Testis (tissue), 2 donors: ENCODE measurements around the gene OR2T3.
"Not testable (repeated sequence)": the region's sequence is repeated elsewhere in the genome, so short reads cannot be mapped to it uniquely, and the experiment has no call there.

Source experiments
- POLR2A ChIP-seq: fragments of 450-650 bp; IDR thresholded peaks from one replicate; pipeline ENCODE4 v1.6.1; 2017; ENCODE audit warnings: antibody characterized with exemption, mild to moderate bottlenecking, moderate library complexity
- TF ChIP-seq, protein P1 (sequence below), 3 experiments: fragments of 450-650 bp in 2 of 3; fragments of 200-600 bp in 1 of 3; sonication (generic) in 1 of 3; IDR thresholded peaks; one replicate each; pipeline ENCODE4 v1.5.1; 2016 to 2019; ENCODE audit warnings: antibody characterized with exemption in 3 of 3, mild to moderate bottlenecking in 2 of 3, moderate library complexity in 1 of 3

DNA sequence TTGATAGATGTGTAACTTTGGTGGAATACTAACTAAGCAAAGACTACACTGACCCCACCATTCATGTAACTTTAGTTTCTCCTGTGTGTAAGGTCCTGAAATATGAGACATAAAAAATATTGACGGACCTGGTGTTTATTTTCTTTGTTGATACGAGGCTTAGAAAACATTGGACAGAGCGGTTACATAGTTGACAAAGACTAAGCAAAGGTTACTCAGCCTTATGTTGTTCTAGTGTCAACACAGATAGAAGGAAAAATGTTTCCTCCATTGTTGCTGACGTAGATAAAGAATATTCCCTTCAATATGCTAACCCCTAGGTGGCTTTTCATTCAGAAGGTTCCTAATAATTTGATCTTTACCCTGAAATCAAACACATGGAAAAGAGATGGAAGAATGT is 18.1 kb upstream of the OR2T3 start:
- TF ChIP-seq, protein P1, sequence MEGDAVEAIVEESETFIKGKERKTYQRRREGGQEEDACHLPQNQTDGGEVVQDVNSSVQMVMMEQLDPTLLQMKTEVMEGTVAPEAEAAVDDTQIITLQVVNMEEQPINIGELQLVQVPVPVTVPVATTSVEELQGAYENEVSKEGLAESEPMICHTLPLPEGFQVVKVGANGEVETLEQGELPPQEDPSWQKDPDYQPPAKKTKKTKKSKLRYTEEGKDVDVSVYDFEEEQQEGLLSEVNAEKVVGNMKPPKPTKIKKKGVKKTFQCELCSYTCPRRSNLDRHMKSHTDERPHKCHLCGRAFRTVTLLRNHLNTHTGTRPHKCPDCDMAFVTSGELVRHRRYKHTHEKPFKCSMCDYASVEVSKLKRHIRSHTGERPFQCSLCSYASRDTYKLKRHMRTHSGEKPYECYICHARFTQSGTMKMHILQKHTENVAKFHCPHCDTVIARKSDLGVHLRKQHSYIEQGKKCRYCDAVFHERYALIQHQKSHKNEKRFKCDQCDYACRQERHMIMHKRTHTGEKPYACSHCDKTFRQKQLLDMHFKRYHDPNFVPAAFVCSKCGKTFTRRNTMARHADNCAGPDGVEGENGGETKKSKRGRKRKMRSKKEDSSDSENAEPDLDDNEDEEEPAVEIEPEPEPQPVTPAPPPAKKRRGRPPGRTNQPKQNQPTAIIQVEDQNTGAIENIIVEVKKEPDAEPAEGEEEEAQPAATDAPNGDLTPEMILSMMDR (IDR thresholded peaks at IDR 0.05) = not testable (repeated sequence)
- not testable (repeated sequence) for TF ChIP-seq POLR2A
